ENCODE data around the gene RANBP9.

Gene RANBP9

GRCh38 chr6:13648850-13649249 lies 62.8 kb downstream of the RANBP9 start:
- no peak for TF ChIP-seq CTCF (conservative IDR thresholded peaks at IDR 0.05; ENCODE audit: control insufficient read depth, insufficient read depth, low read depth, low read length)
- no peak overlapping the region for H3K4me3 ChIP-seq (ENCODE audit: control insufficient read depth, low read depth, low read length)
- DNase-seq (ENCODE audit: low read depth) = no peak

- H3K4me3 ChIP-seq (ENCODE audit: control insufficient read depth, low read depth, low read length) = no peak overlapping the region
- no peak for DNase-seq (ENCODE audit: low read depth)
- TF ChIP-seq CTCF (conservative IDR thresholded peaks at IDR 0.05; ENCODE audit: control insufficient read depth, insufficient read depth, low read depth, low read length) = no peak
Measured at GRCh38 chr6:13643125-13643524, 68.5 kb downstream of the RANBP9 start.

- DNase-seq (ENCODE audit: low read depth) = peak; percentile 5
- H3K4me3 ChIP-seq (ENCODE audit: control insufficient read depth, low read depth, low read length) = no peak overlapping the region
- no peak for TF ChIP-seq CTCF (conservative IDR thresholded peaks at IDR 0.05; ENCODE audit: control insufficient read depth, insufficient read depth, low read depth, low read length)
Measured at GRCh38 chr6:13641315-13641714, 70.3 kb downstream of the RANBP9 start.

- no peak for TF ChIP-seq CTCF (conservative IDR thresholded peaks at IDR 0.05; ENCODE audit: control insufficient read depth, insufficient read depth, low read depth, low read length)
- no peak for DNase-seq (ENCODE audit: low read depth)
- H3K4me3 ChIP-seq (ENCODE audit: control insufficient read depth, low read depth, low read length) = no peak overlapping the region
Measured at GRCh38 chr6:13638626-13639025, 73.0 kb downstream of the RANBP9 start.

- TF ChIP-seq CTCF (conservative IDR thresholded peaks at IDR 0.05; ENCODE audit: control insufficient read depth, insufficient read depth, low read depth, low read length) = no peak
- no peak for DNase-seq (ENCODE audit: low read depth)
- no peak overlapping the region for H3K4me3 ChIP-seq (ENCODE audit: control insufficient read depth, low read depth, low read length)
Measured at GRCh38 chr6:13638014-13638413, 73.6 kb downstream of the RANBP9 start.

- H3K4me3 ChIP-seq (ENCODE audit: control insufficient read depth, low read depth, low read length) = no peak overlapping the region
- DNase-seq (ENCODE audit: low read depth) = no peak
- TF ChIP-seq CTCF (conservative IDR thresholded peaks at IDR 0.05; ENCODE audit: control insufficient read depth, insufficient read depth, low read depth, low read length) = no peak
Measured at GRCh38 chr6:13635948-13636658, 75.5 kb downstream of the RANBP9 start.

GRCh38 chr6:13633343-13633742 lies 78.3 kb downstream of the RANBP9 start:
- no peak for DNase-seq (ENCODE audit: low read depth)
- no peak overlapping the region for H3K4me3 ChIP-seq (ENCODE audit: control insufficient read depth, low read depth, low read length)
- no peak for TF ChIP-seq CTCF (conservative IDR thresholded peaks at IDR 0.05; ENCODE audit: control insufficient read depth, insufficient read depth, low read depth, low read length)

Data from fibroblast of mammary gland (primary cell).